Dedifferentiated amniotic fluid mesenchymal stem cell (primary cell): Measurements from ENCODE around the gene TTC34.

ENCODE experiments used
- DNase-seq: peaks from one replicate; pipeline ENCODE4 v3.0.0-alpha.2; 2016; ENCODE audit errors: extremely low spot score

TTC34 gene

GRCh38 chr1:2801535-2802291 lies at the start of gene TTC34:
TSS of gene TTC34 (minus strand) at chr1:2801693. CDS start at chr1:2800827, 866 bp downstream.
- DNase-seq, result no peak

- DNase-seq, result no peak
Measured at GRCh38 chr1:2850502-2850901, 49.0 kb upstream of the TTC34 start.

GRCh38 chr1:2848006-2848670 lies 46.6 kb upstream of the TTC34 start:
- no peak for DNase-seq

- DNase-seq, result no peak
Measured at GRCh38 chr1:2847086-2847985, 45.8 kb upstream of the TTC34 start.

- DNase-seq, result no peak
Measured at GRCh38 chr1:2845869-2846268, 44.4 kb upstream of the TTC34 start.

- DNase-seq, result no peak
Measured at GRCh38 chr1:2840036-2840809, 38.7 kb upstream of the TTC34 start.

GRCh38 chr1:2837823-2838222 lies 36.3 kb upstream of the TTC34 start:
- no peak for DNase-seq

GRCh38 chr1:2837316-2837715 lies 35.8 kb upstream of the TTC34 start:
- DNase-seq, result no peak

- no peak for DNase-seq
Measured at GRCh38 chr1:2836333-2836970, 35.0 kb upstream of the TTC34 start.

- no peak for DNase-seq
Measured at GRCh38 chr1:2835650-2836159, 34.2 kb upstream of the TTC34 start.

GRCh38 chr1:2834741-2835564 lies 33.5 kb upstream of the TTC34 start:
- DNase-seq, result no peak

- no peak for DNase-seq
Measured at GRCh38 chr1:2834146-2834475, 32.6 kb upstream of the TTC34 start.

GRCh38 chr1:2833454-2834145 lies 32.1 kb upstream of the TTC34 start:
- DNase-seq, result no peak

- DNase-seq, result no peak
Measured at GRCh38 chr1:2832506-2833453, 31.3 kb upstream of the TTC34 start.

- DNase-seq, result no peak
Measured at GRCh38 chr1:2831596-2832212, 30.2 kb upstream of the TTC34 start.

GRCh38 chr1:2830761-2831425 lies 29.4 kb upstream of the TTC34 start:
- DNase-seq, result no peak

GRCh38 chr1:2829846-2830615 lies 28.5 kb upstream of the TTC34 start:
- no peak for DNase-seq
